ENCODE results near the gene FAM83G.
"Not testable (repeated sequence)": the region's sequence is repeated elsewhere in the genome, so short reads cannot be mapped to it uniquely, and the experiment has no call there.

The FAM83G gene

DNA sequence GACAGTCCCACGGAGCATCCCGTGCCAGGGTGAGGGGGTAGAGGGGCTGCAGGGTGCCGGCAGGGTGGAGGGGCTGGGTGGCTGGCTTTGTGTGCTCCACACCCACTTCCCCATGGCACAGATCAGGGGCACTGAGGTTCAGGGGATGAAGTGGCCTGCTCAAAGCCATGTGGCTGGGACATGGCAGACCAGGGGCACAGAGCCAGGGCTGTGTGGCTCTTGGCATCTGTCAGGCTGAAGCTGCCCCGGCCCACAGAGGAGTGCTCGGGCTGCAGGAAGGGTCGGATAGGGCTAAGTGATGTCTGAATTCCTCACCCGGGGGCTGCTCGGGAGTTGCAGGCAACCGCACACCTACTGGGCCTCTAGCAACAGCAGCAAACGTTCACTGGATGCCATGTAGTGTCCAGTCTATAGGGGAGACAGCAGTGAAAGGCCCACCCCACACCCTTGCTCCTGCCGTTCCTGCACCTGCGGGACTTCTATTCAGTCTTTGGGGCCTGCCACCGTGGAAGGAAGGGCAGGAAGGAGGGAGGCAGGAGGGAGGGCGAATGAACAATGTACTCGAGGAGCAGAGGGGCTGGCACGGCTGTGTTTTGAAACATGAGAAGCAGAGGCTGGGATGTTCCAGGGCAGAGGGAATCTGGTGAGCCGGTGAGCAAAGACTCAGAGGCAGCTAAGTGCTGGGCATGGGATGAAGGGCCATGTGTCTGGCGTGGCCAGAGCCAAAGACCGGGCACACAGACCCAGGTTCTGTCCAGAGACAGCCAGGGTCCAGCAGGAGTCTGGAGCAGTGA is 37.5 kb downstream of the FAM83G start:
- no peak for DNase-seq

DNA sequence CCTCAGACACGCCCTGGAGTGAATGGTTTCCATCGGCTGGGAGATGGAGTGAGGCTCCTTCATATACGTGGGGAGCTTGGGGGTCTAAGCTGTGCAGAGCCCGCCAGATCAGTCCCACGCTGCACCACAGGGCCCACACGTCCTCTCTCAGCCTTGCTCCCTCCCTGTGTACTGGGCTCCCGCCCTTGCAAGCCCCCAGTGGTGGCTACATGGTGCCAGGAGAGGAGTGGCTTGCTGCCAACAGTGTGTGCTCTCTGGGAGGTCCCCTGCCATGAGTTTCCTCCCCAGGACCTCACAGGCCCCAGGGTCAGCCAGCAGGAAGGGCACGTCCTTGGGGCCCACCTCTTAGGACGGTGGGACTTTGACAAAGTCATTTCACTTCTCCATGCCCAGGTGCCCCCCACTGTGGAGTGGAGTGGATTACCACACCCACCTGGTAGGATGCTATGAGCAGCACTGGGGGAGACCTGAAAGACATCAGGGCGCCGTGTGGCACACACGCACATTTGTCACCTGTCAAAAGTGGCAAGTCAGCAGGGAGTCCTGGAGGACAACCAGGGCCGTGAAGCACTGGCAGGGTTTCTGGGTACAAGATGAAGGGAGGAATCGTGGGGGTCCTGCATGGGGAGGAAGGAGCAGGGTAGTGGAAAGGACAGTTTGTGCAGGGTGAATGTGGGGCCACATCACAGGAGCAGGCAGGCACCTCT is 38.9 kb downstream of the FAM83G start:
- DNase-seq = no peak

DNA sequence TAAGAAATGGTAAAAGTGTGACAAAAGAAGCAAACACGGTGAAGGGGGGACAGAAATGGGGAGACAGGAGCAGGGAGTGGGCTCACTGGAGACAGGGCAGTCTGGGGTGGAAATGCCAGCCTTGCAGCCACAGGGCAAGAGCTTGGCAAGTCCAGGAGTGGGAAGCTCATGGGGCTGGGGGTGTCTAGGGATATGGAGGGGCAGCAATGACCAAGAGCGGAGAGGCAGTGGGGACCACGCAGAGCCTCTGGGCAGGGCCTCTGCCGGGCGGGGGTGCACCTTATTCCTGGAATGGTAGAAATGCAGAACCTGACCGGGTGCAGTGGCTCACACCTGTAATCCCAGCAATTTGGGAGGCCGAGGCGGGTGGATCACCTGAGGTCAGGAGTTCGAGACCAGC is 40.0 kb downstream of the FAM83G start:
- no peak for DNase-seq

DNA sequence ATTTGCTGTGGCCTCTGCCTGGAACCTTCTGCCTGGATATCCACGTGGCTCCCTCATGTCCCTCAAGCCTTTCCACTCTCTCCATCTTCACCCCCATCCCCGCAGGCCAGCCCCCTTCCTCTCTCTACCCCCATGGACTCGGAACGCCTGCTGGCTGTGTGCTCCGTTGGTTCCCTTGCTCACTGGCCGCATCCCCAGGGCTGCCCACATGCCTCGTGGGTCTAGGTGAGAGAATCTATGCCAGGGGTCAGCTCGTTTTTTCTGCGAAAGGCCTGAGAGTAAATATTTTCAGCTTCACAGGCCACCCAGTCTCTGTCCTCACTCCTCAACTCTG is 40.6 kb downstream of the FAM83G start:
- no peak for DNase-seq

DNA sequence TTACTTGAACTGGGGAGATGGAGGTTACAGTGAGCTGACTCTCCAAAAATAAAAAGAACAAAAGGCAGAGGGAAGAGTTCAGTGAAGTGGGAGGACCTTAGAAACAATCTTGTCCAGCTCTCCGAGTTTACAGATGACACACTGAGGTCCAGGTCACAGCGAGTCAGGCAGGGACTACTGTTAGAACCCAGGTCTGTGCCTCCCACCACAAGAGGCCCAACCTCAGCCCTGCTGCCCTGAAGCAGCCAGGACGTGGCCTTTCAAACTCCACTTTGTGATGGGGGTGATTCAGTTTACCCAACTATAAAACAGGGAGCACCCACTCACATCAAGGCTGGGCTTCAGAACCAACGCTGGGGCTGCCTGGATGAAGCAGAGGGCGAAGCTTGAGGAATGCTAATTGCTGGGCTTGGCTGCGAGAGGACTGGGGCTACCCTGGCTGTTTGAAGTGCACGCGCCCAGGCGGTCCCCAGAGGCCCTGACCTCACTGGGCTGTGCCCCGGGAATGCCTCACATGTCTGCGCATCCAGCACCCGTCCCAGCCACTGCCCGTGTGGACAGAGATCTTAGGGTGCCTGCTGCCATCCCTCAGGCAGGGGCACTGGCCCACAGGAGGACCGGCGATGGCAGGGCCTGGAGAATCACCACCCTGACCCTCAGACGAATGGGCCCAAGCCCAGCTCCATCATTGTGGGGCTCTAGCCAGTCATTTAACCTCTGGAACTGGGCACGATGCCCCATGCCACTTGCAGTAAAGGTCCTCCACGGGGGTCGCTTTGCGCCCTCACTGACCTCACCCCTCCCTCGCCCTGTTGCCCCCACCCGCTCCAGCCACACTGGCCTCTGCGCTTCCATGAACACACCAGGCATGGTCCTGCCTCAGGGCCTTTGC is 41.2 kb downstream of the FAM83G start:
- DNase-seq = peak; percentile 40

DNA sequence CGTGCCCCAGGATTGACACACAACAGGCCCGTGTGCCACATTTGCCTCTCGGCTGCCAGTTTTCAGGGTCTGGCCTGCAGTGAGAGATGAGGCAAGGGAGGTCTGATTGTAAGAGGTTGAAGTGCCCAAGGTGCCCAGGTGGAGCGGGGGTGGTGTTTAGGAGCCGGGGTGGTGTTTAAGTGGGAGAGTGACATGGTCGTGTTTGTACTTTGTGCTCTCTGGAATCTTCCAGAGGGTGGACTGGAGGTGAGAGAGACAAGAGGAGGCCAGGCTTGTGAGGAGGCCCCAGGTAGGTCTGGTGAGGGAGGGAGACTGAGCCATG is 42.1 kb downstream of the FAM83G start:
- no peak for DNase-seq

DNA sequence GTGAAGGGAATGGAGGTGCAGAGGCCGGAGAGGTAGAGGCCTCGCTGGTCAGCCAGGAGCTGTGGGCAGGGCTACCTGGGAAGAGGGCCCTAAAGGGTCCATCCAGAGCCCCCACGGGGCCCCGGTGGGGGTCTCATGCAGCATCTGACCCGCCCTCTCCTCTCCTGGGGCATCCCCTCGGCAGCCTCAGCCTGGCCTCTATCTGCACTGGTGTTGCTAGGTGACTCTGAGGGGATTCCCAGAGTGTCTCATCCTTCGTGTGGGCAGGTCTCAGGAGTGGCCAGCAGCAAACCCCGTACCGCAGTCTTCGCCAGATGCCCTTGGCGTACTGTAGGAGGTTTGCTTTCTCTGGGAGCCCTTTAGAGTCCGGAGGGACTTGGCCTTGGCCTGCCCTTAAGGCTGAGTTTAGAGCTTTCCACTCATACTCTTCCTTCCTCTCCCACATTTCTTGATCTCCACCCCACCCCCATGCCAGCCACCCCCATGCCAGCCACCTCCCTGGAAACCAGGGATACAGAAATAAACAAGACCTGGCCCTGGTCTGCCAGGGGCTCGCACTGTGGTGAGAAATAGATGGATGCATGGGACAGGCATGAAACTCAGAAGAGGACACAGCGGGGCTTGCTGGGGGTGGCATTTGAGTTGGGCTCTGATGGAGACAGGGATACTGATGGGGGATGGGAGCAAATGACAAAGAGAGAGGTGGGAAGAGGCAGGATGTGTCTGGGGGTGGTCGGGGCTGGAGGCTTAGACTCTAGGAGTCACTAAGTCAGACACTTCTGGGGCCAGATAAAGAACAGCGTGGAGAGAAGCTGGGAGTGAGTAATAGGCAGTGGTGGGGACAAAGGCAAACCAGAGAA is 42.7 kb downstream of the FAM83G start:
- peak; percentile 25 for DNase-seq

DNA sequence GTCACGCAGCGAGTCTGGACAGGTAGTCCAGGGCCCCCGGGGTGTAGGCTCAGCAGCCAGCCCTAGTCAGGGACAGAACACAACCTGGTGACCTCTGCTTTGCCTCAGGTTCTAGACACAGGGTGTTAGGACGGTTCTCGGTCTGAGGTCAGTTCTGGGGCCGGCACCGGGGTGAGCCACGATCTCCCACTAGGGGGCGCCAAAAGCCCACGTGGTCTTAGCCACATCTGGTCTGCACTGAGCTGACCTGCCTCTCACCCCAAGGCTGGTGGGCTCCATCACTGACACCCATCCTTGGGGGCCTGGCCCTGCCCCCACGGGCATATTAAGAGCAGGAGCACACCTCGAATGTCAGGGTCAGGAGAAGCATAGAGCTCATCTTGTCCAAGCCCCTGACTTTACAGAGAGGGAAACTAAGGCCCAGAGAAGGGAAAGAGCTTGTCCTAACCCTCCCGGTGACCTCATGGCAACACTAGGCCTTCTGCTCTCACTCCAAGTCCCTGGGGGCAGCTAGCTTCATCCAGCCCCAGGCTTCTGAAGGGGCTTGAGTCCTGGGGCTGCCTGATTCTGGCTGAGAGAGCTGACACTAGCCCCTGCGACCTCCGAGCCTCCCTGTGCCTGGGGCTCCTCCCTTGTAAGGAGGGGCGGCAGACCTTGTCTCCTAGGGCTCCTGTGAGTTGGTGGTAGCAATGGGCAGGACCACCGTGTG is 43.6 kb downstream of the FAM83G start:
- peak; percentile 68 for DNase-seq

DNA sequence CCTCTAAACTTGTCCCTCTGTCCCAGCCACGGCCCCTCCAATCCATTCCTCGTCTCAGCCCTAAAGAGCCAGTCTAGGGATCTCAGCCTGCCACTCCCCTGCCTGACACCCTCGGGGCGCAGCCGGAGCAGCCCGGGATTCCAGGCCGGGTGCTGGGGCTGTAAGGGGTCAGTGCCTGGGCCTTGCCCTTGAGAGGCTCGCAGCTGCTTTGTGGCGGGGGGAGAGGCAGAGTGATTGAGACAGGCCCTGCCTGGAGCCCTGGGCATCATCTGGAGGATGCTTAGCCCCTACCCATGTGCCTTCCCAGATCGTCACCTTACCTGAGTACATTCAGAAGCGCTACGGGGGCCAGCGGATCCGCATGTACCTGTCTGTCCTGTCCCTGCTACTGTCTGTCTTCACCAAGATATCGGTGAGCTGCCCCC is 44.3 kb downstream of the FAM83G start:
- DNase-seq = no peak

DNA sequence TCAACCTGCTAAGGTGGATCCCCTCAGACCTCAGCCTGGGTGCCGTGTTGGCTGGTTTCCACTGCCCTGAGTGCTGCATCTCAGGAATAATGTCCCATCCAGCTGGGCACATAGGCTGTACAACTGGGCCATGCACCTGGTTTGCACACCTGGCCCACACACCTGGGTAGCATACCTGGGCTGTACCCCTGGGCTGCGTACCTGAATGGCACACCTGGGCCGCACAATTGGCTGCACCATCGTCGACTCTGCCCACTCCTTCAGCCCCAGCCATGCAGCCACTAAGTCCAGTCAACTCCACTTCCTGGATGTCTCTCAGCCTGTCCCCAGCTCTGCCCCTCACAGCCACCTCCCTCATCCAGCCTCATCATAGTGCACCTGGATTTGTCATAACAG is 44.7 kb downstream of the FAM83G start:
- no peak for DNase-seq

DNA sequence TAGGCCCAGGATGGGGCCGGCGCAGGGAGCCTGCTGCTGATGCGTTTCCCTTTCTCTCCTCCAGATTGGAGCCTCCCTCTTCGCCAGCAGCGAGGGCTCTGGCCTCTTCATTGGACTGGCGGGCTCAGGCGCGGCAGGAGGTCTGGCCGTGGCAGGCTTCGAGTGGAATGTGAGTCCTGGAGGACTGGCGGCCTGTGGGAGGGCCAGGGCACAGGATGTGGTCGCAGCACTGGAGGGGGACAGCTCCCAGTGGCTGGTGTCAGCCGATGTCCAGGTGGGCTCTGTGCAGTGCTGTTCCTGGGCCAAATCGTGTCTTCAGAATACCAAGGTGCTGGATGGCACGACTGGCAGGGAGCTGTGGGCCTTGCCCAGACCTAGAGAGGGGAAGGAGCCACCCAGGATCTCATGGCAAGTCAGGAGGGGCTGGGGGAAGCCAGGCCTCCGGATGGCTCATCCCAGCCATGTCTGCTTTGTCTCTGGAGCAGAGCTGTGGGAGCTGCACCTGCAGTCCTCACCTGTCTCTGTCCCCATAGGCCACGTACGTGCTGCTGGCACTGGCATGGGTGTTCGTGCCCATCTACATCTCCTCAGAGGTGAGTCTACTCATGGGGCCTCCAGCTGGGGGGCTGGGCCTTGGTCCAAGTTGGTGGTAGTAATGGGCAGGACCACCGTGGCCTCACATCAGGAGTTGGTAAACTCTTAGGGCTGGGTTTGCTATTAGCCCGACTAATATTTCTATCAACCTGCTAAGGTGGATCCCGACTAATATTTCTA is 45.3 kb downstream of the FAM83G start:
- DNase-seq = no peak

DNA sequence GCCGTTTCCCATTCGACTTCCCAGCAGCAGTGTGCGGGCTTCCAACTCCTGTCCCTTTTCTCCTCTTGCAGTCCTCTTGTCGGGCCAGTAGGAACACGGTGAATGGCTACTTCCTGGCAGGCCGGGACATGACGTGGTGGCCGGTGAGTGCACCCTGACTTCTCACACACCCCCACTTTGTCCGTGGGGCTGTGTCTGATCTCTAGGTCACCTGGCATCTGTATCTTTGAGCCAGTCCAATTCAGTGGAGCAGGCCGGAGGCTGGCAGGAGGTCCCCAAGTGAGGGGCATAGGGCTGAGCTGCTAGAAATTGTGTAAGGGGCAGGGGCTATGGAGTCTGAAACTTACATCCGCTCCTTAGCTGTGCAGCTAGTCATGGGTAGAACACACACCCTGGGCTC is 46.0 kb downstream of the FAM83G start:
- no peak for DNase-seq

DNA sequence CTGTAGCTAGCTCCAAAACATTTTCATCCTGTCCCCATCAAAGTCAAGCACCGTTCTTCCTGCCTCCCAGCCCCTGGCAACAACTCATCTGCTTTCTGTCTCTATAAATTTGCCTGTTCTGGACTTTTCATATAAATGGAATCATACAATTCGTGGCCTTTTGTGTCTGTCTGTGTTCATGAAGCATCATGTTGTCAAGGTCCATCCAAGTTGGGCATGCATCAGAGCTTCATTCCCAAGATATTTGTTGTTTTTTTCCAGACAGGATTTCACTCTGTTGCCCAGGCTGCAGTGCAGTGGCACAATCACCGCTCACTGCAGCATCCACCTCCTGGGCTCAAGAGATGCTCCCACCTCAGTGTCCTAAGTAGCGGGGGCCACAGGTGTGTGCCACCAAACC is 46.7 kb downstream of the FAM83G start:
- no peak for DNase-seq

DNA sequence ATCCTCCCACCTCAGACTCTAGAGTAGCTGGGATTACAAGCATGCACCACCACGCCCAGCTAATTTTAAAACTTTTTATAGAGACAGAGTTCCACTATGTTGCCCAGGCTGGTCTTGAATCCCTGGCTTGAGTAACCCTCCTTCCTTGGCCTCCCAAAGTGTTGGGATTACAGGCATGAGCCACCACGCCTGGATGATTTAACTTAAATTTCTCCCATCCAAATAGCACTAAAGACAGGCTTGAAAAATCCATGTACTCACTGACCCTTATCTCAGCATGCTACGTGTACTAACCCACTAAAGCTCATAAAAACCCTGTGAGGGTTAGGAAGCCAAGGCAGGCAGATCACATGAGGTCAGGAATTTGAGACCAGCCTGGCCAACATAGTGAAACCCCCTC is 48.0 kb downstream of the FAM83G start:
- DNase-seq = no peak

DNA sequence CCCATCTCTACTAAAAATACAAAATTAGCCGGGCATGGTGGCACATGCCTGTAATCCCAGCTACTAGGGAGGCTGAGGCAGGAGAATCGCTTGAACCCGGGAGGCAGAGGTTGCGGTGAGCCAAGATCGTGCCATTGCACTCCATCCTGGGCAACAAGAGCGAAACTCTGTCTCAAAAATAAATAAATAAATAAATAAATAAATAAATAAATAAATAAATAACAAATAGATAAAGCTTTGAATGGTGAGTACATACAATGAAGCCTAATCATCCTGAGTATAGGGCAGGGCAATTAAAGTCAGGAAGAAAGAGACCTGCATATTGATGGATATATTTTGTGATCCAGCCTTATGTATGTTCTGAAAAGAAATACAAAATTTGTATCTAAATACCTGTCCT is 48.5 kb downstream of the FAM83G start:
- DNase-seq = not testable (repeated sequence)

DNA sequence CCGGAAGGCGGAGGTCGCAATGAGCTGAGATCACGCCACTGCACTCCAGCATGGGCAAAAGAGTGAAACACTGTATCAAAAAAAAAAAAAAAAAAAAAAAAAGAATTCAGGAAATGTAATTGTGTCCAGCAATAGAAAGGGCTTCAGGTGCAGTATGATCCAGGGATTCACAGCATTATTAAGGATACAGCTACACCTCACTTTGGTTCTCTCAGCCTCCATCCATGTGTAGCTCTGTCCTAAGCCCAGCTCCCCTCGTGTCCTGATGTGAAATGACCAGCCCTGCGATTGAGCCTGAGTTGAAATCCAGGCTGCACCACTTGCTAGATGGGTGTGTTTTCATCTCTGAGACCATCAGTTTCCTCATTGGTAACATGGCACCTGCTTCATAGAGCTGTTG is 49.6 kb downstream of the FAM83G start:
- no peak for DNase-seq

DNA sequence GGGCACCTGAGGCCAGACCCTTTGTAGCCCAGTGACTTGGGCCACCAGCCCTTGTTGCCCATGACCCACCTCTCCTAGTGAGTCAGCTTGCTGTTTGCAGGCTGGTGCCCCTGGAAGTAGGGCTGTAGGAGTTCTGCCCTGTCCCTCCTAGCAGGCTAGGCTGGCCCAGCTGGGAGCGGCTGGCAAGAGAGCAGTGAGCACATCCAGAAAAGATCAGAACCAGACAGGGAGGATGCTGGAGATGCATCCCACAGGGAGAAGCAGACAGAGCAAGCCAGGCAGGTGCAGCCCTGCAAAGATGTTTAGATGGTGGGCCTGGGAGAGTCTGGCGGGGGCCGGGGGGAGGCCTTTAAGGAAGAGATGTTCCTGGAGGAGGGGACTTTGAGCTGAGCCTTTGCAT is 50.2 kb downstream of the FAM83G start:
- DNase-seq = no peak

DNA sequence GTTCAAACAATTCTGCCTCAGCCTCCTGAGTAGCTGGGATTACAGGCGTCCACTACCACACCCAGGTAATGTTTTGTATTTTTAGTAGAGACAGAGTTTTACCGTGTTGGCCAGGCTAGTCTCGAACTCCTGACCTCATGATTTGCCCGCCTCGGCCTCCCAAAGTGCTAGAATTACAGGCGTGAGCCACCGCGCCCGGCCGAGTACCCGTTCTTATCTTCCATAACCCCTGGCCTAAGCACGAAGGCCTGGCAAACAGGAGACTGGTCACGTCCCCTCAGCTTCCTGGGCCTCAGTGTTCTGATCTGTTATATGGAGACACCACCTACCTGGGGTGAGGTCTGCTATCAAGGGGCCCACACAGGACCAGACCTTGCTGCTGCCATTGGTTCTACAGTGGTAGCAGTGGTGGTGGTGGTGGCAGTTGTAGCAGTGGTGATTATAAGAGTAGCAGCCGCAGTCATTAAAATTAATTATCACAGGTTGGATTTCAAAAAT is 51.3 kb downstream of the FAM83G start:
- DNase-seq = no peak

DNA sequence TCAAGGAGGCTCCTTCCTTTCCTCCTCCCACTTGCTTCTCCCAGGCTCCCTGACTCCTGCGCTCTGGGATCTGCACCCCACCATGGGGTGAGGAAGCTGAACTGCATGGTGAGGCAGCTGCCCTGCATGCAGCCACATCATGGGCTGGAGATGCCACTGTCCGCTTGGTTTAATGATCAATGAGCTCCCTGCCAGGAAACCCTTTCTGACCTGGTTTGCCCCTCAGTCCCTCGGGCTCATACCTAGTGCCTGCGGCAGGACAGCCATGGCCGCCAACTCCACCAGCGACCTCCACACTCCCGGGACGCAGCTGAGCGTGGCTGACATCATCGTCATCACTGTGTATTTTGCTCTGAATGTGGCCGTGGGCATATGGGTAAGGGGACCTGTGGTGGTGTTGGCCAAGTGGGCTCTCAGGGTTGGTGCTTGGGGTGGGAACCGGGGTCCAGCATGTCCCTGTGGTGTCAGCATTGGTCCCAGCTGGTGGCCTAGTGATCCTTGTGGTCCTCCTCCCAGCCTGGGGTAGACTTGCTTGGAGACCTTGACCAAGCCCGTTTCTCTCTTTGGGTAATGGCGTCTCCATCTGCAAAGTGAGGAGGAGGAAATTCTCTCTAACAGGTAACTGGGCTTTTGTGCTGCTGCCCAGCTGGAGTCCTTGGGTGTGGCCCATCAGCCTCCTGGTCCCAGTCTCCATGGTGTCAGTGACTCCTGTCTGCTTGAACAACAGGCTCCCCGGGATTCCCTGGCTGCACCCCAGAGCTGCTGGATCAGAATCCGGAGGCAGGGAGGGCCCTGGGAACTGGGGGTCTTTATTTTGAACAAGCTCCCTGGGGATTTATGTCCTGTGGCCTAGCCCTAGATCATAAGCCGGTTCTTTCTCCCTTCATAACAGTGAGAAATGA is 52.4 kb downstream of the FAM83G start, which contains the start of gene SLC5A10:
SLC5A10 (plus strand) TSS at position 225 of the 902 bp plus-strand sequence; CDS start at position 266, 41 bp downstream.
- no peak for DNase-seq

Data from EL (cell line).